HUDEP-2 (cell line): ENCODE results near the gene CDKAL1.
A peak's percentile ranks its signal among the peaks of the same experiment; 100 is the strongest.
"Not testable (repeated sequence)": the region's sequence is repeated elsewhere in the genome, so short reads cannot be mapped to it uniquely, and the experiment has no call there.

Experiments
- DNase-seq, 76 experiments: peaks; one replicate each; lab custom pipeline; 2025; ENCODE audit not compliant: unreplicated experiment in 76 of 76; lab: John Stamatoyannopoulos, UW

CDKAL1 gene

GRCh38 chr6:21045135-21045700 is 511.0 kb downstream of the CDKAL1 start:
- DNase-seq: no peak

GRCh38 chr6:21046276-21046675 is 512.0 kb downstream of the CDKAL1 start:
- DNase-seq: no peak

- DNase-seq: no peak
Observed at GRCh38 chr6:21048047-21048446, 513.8 kb downstream of the CDKAL1 start.

- no peak for DNase-seq
Observed at GRCh38 chr6:21049148-21049547, 514.9 kb downstream of the CDKAL1 start.

- DNase-seq: no peak
Observed at GRCh38 chr6:21049572-21049971, 515.3 kb downstream of the CDKAL1 start.

- no peak for DNase-seq
Observed at GRCh38 chr6:21050935-21051334, 516.7 kb downstream of the CDKAL1 start.

GRCh38 chr6:21051777-21052176 is 517.5 kb downstream of the CDKAL1 start:
- DNase-seq: no peak

GRCh38 chr6:21053612-21054011 is 519.4 kb downstream of the CDKAL1 start:
- DNase-seq: no peak

GRCh38 chr6:21055480-21055879 is 521.2 kb downstream of the CDKAL1 start:
- not testable (repeated sequence) for DNase-seq

- DNase-seq: no peak
Observed at GRCh38 chr6:21061892-21062291, 527.6 kb downstream of the CDKAL1 start.

- DNase-seq: no peak
Observed at GRCh38 chr6:21064756-21065340, 530.6 kb downstream of the CDKAL1 start.

- DNase-seq: peak in 12 of 76 experiments; percentile 5 to 59 (median 14)
Observed at GRCh38 chr6:21067521-21067920, 533.3 kb downstream of the CDKAL1 start.

- DNase-seq: no peak
Observed at GRCh38 chr6:21070620-21071019, 536.4 kb downstream of the CDKAL1 start.

GRCh38 chr6:21071780-21072468 is 537.7 kb downstream of the CDKAL1 start:
- DNase-seq: no peak

- DNase-seq: no peak
Observed at GRCh38 chr6:21073318-21073839, 539.1 kb downstream of the CDKAL1 start.

- DNase-seq: no peak
Observed at GRCh38 chr6:21074484-21074883, 540.2 kb downstream of the CDKAL1 start.

- DNase-seq: no peak
Observed at GRCh38 chr6:21075986-21076385, 541.7 kb downstream of the CDKAL1 start.

GRCh38 chr6:21078497-21078896 is 544.2 kb downstream of the CDKAL1 start:
- DNase-seq: no peak

GRCh38 chr6:21079468-21080048 is 545.3 kb downstream of the CDKAL1 start:
- DNase-seq: peak in 1 of 76 experiments; percentile 7

- no peak for DNase-seq
Observed at GRCh38 chr6:21080221-21080620, 546.0 kb downstream of the CDKAL1 start.

GRCh38 chr6:21082091-21082490 is 547.8 kb downstream of the CDKAL1 start:
- DNase-seq: no peak

- no peak for DNase-seq
Observed at GRCh38 chr6:21083708-21084107, 549.5 kb downstream of the CDKAL1 start.
